Liver (tissue), 3 donors: ENCODE data around the gene STRA6.

Source experiments
- GABPA ChIP-seq, 2 donors: IDR thresholded peaks in 1 of 2; conservative IDR thresholded peaks in 1 of 2; 2 replicates each; pipeline ENCODE4 v1.6.1; 2016; ENCODE audit warnings: antibody characterized with exemption in 2 of 2, mild to moderate bottlenecking in 1 of 2, moderate library complexity in 1 of 2
- HNF4G ChIP-seq: IDR thresholded peaks from 2 replicates; pipeline ENCODE4 v1.6.1; 2016; ENCODE audit warnings: antibody characterized with exemption
- RAD21 ChIP-seq, 2 donors: IDR thresholded peaks; 2 replicates each; pipeline ENCODE4 v1.6.1; 2016; ENCODE audit warnings: antibody characterized with exemption in 2 of 2, mild to moderate bottlenecking in 2 of 2
- SP1 ChIP-seq: IDR thresholded peaks from 2 replicates; pipeline ENCODE4 v1.6.1; 2018; ENCODE audit warnings: antibody characterized with exemption, mild to moderate bottlenecking
- YY1 ChIP-seq: IDR thresholded peaks from 2 replicates; pipeline ENCODE4 v1.6.1; 2016; ENCODE audit warnings: antibody characterized with exemption, mild to moderate bottlenecking
- TF ChIP-seq, protein P1 (sequence below): IDR thresholded peaks from 2 replicates; pipeline ENCODE4 v1.6.1; 2016; ENCODE audit warnings: antibody characterized with exemption, mild to moderate bottlenecking
- TF ChIP-seq, protein P2 (sequence below): fragments of 150-350 bp; IDR thresholded peaks from 2 replicates; pipeline ENCODE4 v1.5.1; 2017; ENCODE audit warnings: improper control_type of control experiment, low read depth, low read length; ENCODE audit not compliant: missing input control
- TF ChIP-seq, protein P3 (sequence below): IDR thresholded peaks from 2 replicates; pipeline ENCODE4 v1.6.1; 2016; ENCODE audit warnings: antibody characterized with exemption
- donor health status: healthy.
- donor health status: healthy.

DNA sequence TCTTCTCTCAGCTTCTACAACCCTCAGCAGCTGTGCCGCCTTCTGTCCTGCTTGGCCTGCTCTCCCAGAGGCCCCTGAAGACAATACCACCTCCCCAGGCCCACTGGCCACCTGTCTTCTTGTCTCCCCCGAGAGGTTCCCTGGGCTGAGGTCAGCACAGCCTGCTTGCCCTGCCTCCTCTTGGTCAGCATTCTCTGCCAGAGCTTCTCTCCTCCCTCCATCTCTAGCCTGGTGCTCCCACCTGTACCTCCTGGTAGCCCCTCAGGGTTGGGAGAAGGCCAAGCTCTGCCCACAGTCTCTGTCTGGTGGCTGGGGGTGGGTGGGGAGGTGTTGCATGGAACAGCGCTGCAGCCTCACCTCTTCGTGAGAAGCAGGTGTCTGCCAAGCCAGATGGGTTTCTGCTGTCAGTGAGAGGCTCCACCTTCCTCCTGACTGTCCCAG is 34.7 kb downstream of the STRA6 start:
- TF ChIP-seq, protein P1, sequence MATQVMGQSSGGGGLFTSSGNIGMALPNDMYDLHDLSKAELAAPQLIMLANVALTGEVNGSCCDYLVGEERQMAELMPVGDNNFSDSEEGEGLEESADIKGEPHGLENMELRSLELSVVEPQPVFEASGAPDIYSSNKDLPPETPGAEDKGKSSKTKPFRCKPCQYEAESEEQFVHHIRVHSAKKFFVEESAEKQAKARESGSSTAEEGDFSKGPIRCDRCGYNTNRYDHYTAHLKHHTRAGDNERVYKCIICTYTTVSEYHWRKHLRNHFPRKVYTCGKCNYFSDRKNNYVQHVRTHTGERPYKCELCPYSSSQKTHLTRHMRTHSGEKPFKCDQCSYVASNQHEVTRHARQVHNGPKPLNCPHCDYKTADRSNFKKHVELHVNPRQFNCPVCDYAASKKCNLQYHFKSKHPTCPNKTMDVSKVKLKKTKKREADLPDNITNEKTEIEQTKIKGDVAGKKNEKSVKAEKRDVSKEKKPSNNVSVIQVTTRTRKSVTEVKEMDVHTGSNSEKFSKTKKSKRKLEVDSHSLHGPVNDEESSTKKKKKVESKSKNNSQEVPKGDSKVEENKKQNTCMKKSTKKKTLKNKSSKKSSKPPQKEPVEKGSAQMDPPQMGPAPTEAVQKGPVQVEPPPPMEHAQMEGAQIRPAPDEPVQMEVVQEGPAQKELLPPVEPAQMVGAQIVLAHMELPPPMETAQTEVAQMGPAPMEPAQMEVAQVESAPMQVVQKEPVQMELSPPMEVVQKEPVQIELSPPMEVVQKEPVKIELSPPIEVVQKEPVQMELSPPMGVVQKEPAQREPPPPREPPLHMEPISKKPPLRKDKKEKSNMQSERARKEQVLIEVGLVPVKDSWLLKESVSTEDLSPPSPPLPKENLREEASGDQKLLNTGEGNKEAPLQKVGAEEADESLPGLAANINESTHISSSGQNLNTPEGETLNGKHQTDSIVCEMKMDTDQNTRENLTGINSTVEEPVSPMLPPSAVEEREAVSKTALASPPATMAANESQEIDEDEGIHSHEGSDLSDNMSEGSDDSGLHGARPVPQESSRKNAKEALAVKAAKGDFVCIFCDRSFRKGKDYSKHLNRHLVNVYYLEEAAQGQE = no peak
- TF ChIP-seq, protein P2, sequence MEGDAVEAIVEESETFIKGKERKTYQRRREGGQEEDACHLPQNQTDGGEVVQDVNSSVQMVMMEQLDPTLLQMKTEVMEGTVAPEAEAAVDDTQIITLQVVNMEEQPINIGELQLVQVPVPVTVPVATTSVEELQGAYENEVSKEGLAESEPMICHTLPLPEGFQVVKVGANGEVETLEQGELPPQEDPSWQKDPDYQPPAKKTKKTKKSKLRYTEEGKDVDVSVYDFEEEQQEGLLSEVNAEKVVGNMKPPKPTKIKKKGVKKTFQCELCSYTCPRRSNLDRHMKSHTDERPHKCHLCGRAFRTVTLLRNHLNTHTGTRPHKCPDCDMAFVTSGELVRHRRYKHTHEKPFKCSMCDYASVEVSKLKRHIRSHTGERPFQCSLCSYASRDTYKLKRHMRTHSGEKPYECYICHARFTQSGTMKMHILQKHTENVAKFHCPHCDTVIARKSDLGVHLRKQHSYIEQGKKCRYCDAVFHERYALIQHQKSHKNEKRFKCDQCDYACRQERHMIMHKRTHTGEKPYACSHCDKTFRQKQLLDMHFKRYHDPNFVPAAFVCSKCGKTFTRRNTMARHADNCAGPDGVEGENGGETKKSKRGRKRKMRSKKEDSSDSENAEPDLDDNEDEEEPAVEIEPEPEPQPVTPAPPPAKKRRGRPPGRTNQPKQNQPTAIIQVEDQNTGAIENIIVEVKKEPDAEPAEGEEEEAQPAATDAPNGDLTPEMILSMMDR = no peak
- TF ChIP-seq GABPA (IDR thresholded peaks at IDR 0.05 in 1 of 2, conservative IDR thresholded peaks at IDR 0.05 in 1 of 2) = no peak
- TF ChIP-seq SP1 = no peak
- TF ChIP-seq RAD21 (IDR thresholded peaks at IDR 0.05) = no peak
- TF ChIP-seq HNF4G = no peak
- TF ChIP-seq YY1 = no peak
- TF ChIP-seq, protein P3, sequence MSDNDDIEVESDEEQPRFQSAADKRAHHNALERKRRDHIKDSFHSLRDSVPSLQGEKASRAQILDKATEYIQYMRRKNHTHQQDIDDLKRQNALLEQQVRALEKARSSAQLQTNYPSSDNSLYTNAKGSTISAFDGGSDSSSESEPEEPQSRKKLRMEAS = no peak
